ENCODE results near the gene EYS.
"Not testable (repeated sequence)": the region's sequence is repeated elsewhere in the genome, so short reads cannot be mapped to it uniquely, and the experiment has no call there.

The EYS gene

DNA sequence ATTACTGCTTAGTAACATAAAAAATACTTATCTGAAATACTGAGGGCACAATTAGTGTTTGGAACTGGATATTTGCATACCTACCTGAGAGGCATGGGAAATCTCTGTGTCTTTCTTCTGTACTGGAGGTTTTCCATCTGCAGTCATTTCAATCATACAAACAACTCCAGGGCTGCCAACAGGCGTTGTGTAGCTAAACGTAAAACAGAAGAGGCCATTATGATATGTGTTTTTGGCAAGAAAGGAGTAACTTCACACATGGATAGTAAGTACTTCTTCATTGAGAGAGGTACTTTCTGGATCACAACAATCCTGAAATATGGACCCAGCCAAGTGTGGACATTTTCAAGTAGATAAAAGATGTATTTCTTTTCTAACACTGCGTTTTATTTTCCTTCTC lies 1708.0 kb downstream of the EYS start:
- H3K27me3 ChIP-seq (ENCODE audit: insufficient read depth, low read length) = no peaks in the 10 kb centered on the region
- no peak overlapping the region for H3K4me3 ChIP-seq (ENCODE audit: low read depth, low read length)
- H3K4me1 ChIP-seq (ENCODE audit: control insufficient read depth, insufficient read depth, low read length, unreplicated experiment) = no peaks in the 10 kb centered on the region
- H3K79me2 ChIP-seq (ENCODE audit: control insufficient read depth, insufficient read depth, low read length, unreplicated experiment) = no peaks in the 10 kb centered on the region
- no peak overlapping the region for H3K27ac ChIP-seq (ENCODE audit: low read depth, low read length)
- no peaks in the 10 kb centered on the region for H3K36me3 ChIP-seq (ENCODE audit: insufficient read depth, low read length)
- no peak overlapping the region for H2AFZ ChIP-seq (ENCODE audit: low read length, unreplicated experiment)

DNA sequence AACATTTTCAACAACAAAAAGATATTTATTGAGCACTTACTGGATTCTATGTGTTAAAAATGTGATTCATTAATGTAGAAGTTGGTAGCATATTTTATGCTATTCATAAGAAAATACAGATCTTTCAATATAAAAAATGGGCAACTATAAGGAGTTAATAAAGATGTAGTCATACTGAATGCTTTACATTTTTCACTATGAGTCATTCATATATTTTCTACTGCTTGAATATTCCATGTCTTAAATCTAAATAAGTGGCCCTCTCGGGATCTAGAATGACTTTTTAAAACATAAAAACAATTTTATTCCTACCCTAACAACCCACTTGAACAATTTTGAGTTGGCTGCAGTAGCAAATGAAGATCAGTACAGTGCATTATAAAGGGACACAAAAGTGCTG lies 1709.3 kb downstream of the EYS start:
- Histone ChIP-seq H3K27me3 (ENCODE audit: insufficient read depth, low read length) (no peaks in the 10 kb centered on the region), H3K4me1 (ENCODE audit: control insufficient read depth, insufficient read depth, low read length, unreplicated experiment) (no peaks in the 10 kb centered on the region), H3K4me3 (ENCODE audit: low read depth, low read length) (no peak overlapping the region), H2AFZ (ENCODE audit: low read length, unreplicated experiment) (no peak overlapping the region), H3K27ac (ENCODE audit: low read depth, low read length) (no peak overlapping the region), H3K36me3 (ENCODE audit: insufficient read depth, low read length) (no peaks in the 10 kb centered on the region), H3K79me2 (ENCODE audit: control insufficient read depth, insufficient read depth, low read length, unreplicated experiment) (no peaks in the 10 kb centered on the region)

DNA sequence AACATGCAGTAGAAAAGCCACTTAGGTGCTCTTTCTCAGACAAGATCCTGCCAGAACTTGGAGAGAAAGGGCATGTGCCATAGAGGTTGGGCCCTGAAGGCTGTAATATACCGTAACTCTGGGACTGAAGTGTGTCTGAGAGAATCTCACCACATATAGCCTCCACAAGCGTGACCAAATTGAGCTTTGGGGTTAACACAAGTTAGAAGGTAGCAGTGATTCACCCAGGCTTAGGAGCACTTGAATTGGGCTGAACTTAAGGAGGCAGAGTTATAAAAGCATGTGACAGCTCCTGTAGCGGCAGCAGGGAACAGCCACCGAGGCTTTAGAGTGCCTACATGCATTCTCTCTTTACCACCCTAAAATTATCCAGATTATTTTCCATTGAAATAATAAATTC lies 1709.8 kb downstream of the EYS start:
- Histone ChIP-seq H3K27ac (ENCODE audit: low read depth, low read length) (no peak overlapping the region), H3K4me1 (ENCODE audit: control insufficient read depth, insufficient read depth, low read length, unreplicated experiment) (no peaks in the 10 kb centered on the region), H2AFZ (ENCODE audit: low read length, unreplicated experiment) (no peak overlapping the region), H3K79me2 (ENCODE audit: control insufficient read depth, insufficient read depth, low read length, unreplicated experiment) (no peaks in the 10 kb centered on the region), H3K27me3 (ENCODE audit: insufficient read depth, low read length) (no peaks in the 10 kb centered on the region), H3K4me3 (ENCODE audit: low read depth, low read length) (no peak overlapping the region), H3K36me3 (ENCODE audit: insufficient read depth, low read length) (no peaks in the 10 kb centered on the region)

DNA sequence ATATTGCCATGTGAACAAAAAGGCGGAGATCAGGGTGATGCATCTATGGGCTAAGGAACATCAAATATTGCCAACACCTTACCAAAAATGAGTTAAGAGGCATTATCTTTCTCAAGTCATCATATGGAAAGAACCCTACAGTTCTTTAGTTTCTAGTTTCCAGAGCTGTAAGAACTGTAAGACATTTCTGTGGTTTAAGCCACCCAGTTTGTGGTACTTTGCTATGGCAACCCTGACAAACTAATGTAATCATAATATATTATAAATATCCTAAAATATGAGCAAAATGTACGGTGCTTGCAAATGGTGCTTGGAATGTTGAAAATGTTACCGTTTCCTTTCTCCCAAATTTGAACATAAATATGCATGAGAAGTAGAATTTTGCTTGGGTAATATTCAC lies 1721.8 kb downstream of the EYS start:
- Histone ChIP-seq H3K4me1 (ENCODE audit: control insufficient read depth, insufficient read depth, low read length, unreplicated experiment) (no peaks in the 10 kb centered on the region), H3K79me2 (ENCODE audit: control insufficient read depth, insufficient read depth, low read length, unreplicated experiment) (no peaks in the 10 kb centered on the region), H3K36me3 (ENCODE audit: insufficient read depth, low read length) (no peaks in the 10 kb centered on the region), H3K27ac (ENCODE audit: low read depth, low read length) (no peak overlapping the region), H2AFZ (ENCODE audit: low read length, unreplicated experiment) (no peak overlapping the region), H3K27me3 (ENCODE audit: insufficient read depth, low read length) (peaks cover 4% of the 10 kb centered on the region; the same call in 1 of the 2 replicates), H3K4me3 (ENCODE audit: low read depth, low read length) (no peak overlapping the region)

DNA sequence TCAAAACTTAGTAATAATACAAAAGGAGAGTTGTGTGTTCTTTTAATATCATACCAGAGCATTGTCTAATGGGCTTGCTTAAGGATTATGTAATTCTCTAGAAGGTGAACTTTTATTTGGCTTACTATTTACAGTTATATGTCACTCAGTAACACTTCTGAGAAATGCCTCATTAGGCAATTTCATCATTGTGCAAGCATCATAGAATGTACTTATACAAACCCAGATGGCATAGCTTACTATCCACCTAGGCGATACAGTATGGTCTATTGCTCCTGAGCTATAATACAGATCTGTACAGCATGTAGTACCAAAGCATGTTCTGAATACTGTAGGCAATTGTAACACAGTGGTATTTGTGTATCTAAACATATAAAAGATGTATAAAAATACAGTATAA lies 1731.3 kb downstream of the EYS start:
- H2AFZ ChIP-seq (ENCODE audit: low read length, unreplicated experiment) = no peak overlapping the region

DNA sequence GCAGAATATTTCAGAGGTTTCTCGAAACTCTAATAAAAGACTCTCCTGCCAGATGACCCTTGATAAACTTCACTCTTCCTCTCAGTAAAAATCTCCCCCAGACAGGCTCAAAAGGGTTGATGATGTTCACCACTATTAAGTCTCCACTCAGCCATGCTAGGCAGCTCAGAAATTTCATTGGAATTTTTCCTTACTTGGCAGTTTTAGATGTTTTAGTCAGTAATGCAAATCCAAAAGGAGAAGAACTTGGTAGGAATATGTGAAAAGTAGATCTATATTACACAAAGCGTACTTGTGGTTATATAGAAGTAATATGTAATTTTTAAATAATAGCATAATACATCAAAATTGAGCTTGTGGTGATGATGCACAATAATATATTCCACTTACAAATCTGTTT lies 1738.4 kb downstream of the EYS start:
- Histone ChIP-seq H3K4me3 (ENCODE audit: low read depth, low read length) (no peak overlapping the region), H3K27me3 (ENCODE audit: insufficient read depth, low read length) (peaks cover 17% of the 10 kb centered on the region), H3K27ac (ENCODE audit: low read depth, low read length) (no peak overlapping the region), H3K4me1 (ENCODE audit: control insufficient read depth, insufficient read depth, low read length, unreplicated experiment) (no peaks in the 10 kb centered on the region), H3K36me3 (ENCODE audit: insufficient read depth, low read length) (no peaks in the 10 kb centered on the region), H2AFZ (ENCODE audit: low read length, unreplicated experiment) (no peak overlapping the region), H3K79me2 (ENCODE audit: control insufficient read depth, insufficient read depth, low read length, unreplicated experiment) (no peaks in the 10 kb centered on the region)

More for the DNA sequence above, 1731.3 kb downstream of the EYS start:
- peaks cover 12% of the 10 kb centered on the region; the same call in 1 of the 2 replicates for H3K27me3 ChIP-seq (ENCODE audit: insufficient read depth, low read length)
- H3K79me2 ChIP-seq (ENCODE audit: control insufficient read depth, insufficient read depth, low read length, unreplicated experiment) = no peaks in the 10 kb centered on the region
- H3K36me3 ChIP-seq (ENCODE audit: insufficient read depth, low read length) = no peaks in the 10 kb centered on the region
- H3K27ac ChIP-seq (ENCODE audit: low read depth, low read length) = no peak overlapping the region
- H3K4me1 ChIP-seq (ENCODE audit: control insufficient read depth, insufficient read depth, low read length, unreplicated experiment) = no peaks in the 10 kb centered on the region
- H3K4me3 ChIP-seq (ENCODE audit: low read depth, low read length) = no peak overlapping the region

DNA sequence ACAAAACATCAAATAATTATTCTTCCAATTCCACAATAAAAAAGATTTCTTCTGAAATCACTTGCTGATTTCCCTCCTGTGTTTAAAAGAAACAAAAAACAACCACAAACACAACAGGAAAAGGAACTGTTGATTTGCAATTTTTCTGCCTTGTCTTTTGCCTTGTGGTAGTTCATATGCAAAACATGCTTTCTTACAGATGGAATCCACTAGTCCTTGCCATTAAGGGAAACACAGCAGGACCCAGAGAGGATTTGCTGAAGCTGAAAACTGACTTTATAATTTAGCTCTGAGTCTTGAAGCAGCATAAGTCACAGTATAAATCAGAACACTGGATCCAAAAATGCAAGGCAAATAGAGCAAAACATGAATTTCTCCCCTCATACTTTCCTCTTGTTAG lies 1742.7 kb downstream of the EYS start:
- no peak overlapping the region for H3K4me3 ChIP-seq (ENCODE audit: low read depth, low read length)
- no peak overlapping the region for H3K27ac ChIP-seq (ENCODE audit: low read depth, low read length)
- H2AFZ ChIP-seq (ENCODE audit: low read length, unreplicated experiment) = no peak overlapping the region

DNA sequence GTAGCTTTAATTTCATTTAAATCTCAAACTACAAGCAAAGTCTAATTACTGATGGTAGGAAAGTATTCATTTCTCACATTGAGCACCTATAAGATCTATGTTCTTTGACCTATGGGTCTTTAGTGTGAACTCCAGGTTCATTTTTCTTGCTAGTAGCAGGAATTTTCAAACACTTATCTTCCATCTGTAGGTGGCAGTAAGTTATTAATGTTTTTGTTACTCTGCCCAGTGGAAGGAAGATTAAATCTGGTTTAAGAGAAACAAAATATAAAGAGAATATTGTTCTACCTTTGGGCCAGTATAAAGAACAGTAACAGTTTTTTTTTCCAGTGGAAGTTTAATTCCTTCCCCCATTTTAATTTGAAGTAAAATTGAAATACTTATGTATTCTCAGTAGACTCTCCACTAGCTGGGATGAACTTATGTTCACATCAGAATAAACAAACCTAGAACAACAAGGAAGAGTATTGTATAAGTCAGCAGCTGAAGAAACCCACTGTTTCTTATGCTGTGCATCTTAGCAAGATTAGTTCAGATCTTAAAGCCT lies 1743.2 kb downstream of the EYS start:
- Histone ChIP-seq H3K27me3 (ENCODE audit: insufficient read depth, low read length) (peaks cover 22% of the 10 kb centered on the region), H3K79me2 (ENCODE audit: control insufficient read depth, insufficient read depth, low read length, unreplicated experiment) (no peaks in the 10 kb centered on the region), H3K27ac (ENCODE audit: low read depth, low read length) (no peak overlapping the region), H3K4me1 (ENCODE audit: control insufficient read depth, insufficient read depth, low read length, unreplicated experiment) (no peaks in the 10 kb centered on the region), H3K4me3 (ENCODE audit: low read depth, low read length) (no peak overlapping the region), H2AFZ (ENCODE audit: low read length, unreplicated experiment) (no peak overlapping the region), H3K36me3 (ENCODE audit: insufficient read depth, low read length) (no peaks in the 10 kb centered on the region)

More for the DNA sequence above, 1742.7 kb downstream of the EYS start:
- H3K79me2 ChIP-seq (ENCODE audit: control insufficient read depth, insufficient read depth, low read length, unreplicated experiment) = no peaks in the 10 kb centered on the region
- peaks cover 22% of the 10 kb centered on the region for H3K27me3 ChIP-seq (ENCODE audit: insufficient read depth, low read length)
- H3K36me3 ChIP-seq (ENCODE audit: insufficient read depth, low read length) = no peaks in the 10 kb centered on the region
- no peaks in the 10 kb centered on the region for H3K4me1 ChIP-seq (ENCODE audit: control insufficient read depth, insufficient read depth, low read length, unreplicated experiment)

DNA sequence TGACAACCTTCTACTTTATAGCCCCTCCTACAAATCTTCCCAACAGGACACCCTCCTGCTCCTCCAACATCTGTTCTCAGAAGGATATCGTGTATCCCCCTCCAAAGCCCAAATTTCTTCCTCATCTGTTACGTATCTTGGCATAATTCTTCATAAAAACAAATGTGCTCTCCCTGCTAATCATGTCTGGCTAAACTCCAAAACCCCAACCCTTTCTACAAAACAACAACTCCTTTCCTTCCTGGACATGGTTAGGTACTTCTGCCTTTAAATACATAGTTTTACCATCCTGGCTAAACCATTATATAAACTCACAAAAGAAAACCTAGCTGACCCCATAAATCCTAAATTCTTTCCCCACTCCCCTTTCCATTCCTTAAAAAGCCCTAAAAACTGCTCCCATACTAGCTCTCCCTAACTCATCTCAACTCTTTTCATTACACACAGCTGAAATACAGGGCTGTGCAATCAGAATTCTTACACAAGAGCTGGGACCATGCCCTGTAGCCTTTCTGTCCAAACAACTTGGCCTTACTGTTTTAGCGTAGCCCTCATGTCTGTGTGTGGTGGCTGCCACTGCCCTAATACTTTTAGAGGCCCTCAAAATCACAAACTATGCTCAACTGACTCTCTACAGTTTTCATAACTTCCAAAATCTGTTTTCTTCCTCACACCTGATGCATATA lies 1753.5 kb downstream of the EYS start:
- H3K4me3 ChIP-seq (ENCODE audit: low read depth, low read length); H3K4me1 ChIP-seq (ENCODE audit: control insufficient read depth, insufficient read depth, low read length, unreplicated experiment); H3K27ac ChIP-seq (ENCODE audit: low read depth, low read length); H2AFZ ChIP-seq (ENCODE audit: low read length, unreplicated experiment); H3K36me3 ChIP-seq (ENCODE audit: insufficient read depth, low read length); H3K27me3 ChIP-seq (ENCODE audit: insufficient read depth, low read length); H3K79me2 ChIP-seq (ENCODE audit: control insufficient read depth, insufficient read depth, low read length, unreplicated experiment): not testable (repeated sequence)

DNA sequence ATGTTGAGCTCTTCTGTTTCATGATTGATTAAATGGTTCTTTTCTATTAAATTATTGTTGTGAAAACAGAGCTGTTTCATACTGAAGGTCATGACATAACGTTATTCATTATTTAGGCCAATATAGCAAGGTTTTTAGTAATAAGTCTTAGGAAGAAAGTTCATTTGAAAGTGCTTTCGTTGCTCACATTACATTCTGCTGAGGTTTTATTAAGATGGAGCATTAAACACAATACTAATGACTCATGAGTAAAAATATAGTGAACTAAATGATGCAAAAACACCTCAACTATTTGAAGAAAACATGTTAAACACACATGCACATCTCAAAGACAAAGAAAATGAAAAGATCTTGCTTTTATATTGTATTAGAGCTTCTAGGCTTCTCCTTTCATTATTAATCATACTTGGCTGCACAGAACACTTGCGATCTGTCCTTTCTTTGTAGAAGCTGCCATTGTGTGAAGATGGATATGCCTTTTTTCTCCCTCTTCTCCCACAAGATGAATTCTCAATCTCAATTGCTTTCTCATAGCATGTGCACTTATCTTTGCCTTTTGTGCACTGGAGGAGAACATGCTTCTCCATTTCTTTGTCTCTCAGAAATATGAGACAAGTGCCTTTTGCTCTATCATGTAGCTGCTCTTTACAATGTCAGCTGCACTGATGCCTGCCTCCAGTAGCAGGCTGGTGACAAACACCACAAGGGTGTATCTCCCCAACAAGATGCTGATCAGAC lies 1759.1 kb downstream of the EYS start:
- Histone ChIP-seq H2AFZ (ENCODE audit: low read length, unreplicated experiment) (no peak overlapping the region), H3K79me2 (ENCODE audit: control insufficient read depth, insufficient read depth, low read length, unreplicated experiment) (no peaks in the 10 kb centered on the region), H3K27me3 (ENCODE audit: insufficient read depth, low read length) (peaks cover 5% of the 10 kb centered on the region; the same call in 1 of the 2 replicates), H3K4me1 (ENCODE audit: control insufficient read depth, insufficient read depth, low read length, unreplicated experiment) (no peaks in the 10 kb centered on the region), H3K27ac (ENCODE audit: low read depth, low read length) (no peak overlapping the region), H3K4me3 (ENCODE audit: low read depth, low read length) (no peak overlapping the region), H3K36me3 (ENCODE audit: insufficient read depth, low read length) (no peaks in the 10 kb centered on the region)

DNA sequence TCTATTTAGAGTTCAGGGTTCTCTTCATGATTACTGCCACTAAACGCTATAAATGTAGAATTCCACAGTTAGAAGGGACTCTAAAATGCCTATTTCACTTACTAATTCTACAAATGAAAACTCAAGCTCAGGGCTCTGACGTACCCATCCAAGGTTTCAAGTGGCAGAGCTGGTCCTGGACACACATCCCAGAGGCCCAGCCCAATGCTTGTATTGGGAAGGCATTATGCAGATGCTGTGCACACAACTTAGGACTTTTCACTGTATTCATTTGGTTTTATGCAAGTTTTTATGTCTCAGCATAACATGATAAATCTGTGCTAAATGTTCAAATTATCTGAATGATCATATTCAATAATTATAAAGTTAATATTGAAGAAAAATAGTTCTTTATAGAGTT lies 1761.0 kb downstream of the EYS start:
- Histone ChIP-seq H3K79me2 (ENCODE audit: control insufficient read depth, insufficient read depth, low read length, unreplicated experiment) (no peaks in the 10 kb centered on the region), H3K4me1 (ENCODE audit: control insufficient read depth, insufficient read depth, low read length, unreplicated experiment) (no peaks in the 10 kb centered on the region), H3K36me3 (ENCODE audit: insufficient read depth, low read length) (no peaks in the 10 kb centered on the region), H2AFZ (ENCODE audit: low read length, unreplicated experiment) (no peak overlapping the region), H3K27ac (ENCODE audit: low read depth, low read length) (no peak overlapping the region), H3K4me3 (ENCODE audit: low read depth, low read length) (no peak overlapping the region), H3K27me3 (ENCODE audit: insufficient read depth, low read length) (peaks cover 5% of the 10 kb centered on the region; the same call in 1 of the 2 replicates)
